Pons (tissue), 1 donor: ENCODE data around the gene NAALADL1.
A peak's percentile ranks its signal among the peaks of the same experiment; 100 is the strongest.
"Not testable (repeated sequence)": the region's sequence is repeated elsewhere in the genome, so short reads cannot be mapped to it uniquely, and the experiment has no call there.

Source experiments
- DNase-seq: peaks from one replicate; pipeline ENCODE4 v3.0.0-alpha.2; 2016; ENCODE audit warnings: low spot score

Gene NAALADL1

GRCh38 chr11:65047581-65048422, 10.6 kb downstream of the NAALADL1 start:
- no peak for DNase-seq

GRCh38 chr11:65045728-65046127, 12.6 kb downstream of the NAALADL1 start:
- no peak for DNase-seq

- no peak for DNase-seq
Measured at GRCh38 chr11:65045061-65045460, 13.3 kb downstream of the NAALADL1 start.

DNA sequence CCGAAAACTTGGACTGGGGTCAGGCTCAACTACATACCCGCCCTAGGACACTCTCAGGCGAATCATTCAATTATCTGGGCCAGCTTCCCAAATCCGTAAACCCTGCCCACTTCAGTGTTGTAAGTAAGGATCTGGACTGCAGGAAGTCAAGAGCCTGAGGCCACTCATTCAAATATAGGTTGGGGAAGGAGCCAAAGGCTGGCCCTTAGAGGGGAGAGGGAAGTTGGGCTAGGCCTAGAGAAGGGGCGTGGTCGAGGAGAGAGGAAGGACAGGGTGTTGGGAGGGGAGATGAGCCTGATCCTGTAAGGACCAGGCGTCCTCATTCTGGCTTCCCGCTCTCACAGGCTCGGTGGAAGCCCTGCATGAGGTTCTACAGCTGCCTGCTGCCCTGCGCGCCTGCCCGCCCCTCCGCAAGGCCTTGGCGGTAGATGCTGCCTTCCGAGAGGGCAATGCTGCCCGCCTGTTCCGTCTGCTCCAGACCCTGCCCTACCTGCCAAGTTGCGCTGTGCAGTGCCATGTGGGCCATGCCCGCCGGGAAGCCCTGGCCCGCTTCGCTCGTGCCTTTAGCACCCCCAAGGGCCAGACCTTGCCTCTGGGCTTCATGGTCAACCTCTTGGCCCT, 14.4 kb downstream of the NAALADL1 start:
- DNase-seq, result peak; percentile 76

DNA sequence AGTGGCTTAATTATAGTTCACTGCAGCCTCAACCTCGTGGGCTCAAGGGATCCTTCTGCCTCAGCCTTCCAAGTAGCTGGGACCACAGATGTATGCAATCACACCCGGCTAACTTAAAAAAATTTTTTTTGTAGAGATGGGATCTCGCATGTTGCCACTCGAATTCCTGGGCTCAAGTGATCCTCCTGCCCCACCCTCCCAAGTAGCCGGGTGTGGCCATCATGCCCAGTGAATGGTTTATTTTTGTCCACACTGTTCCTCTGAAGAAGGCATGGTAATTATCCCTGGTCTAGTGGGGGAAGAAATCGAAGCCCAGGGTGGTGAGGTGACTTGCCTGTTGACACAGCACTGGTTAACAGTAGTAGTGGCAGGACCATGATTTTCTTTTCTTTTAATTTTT, 15.5 kb downstream of the NAALADL1 start:
- no peak for DNase-seq

DNA sequence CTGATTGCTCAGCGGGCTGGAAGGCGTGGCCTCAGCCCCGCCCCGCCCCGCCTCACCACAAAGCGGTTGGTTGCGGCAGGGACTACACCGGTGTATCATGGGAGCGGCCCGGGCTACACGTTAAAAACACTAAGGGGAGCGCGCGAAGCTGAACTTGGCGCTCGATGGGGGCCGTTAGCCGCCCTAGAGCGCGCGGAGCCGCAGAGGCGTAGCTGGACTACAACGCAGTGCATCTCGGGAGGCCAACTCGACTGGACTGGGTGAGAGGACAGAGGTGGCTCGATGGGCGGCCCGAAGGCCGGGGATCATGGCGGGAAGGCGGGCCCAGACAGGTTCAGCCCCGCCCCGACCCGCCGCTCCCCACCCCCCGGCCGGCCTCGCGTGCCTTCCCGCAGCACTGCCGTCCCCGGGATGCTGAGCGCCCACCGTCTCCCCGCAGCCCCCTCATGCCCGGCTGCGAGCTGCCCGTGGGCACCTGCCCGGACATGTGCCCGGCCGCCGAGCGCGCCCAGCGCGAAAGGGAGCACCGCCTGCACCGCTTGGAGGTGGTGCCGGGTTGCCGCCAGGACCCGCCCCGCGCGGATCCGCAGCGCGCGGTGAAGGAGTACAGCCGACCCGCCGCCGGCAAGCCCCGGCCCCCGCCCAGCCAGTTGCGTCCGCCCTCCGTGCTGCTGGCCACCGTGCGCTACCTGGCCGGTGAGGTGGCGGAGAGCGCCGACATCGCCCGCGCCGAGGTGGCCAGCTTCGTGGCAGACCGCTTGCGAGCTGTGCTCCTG, 17.3 kb downstream of the NAALADL1 start, which contains the start of gene SAC3D1:
Gene SAC3D1, plus strand, starts transcription at position 364 of the 776 bp plus-strand sequence. Its CDS starts 83 bp downstream, at position 447.
- peak; percentile 83 for DNase-seq

GRCh38 chr11:65040520-65040846, 17.9 kb downstream of the NAALADL1 start:
- no peak for DNase-seq

DNA sequence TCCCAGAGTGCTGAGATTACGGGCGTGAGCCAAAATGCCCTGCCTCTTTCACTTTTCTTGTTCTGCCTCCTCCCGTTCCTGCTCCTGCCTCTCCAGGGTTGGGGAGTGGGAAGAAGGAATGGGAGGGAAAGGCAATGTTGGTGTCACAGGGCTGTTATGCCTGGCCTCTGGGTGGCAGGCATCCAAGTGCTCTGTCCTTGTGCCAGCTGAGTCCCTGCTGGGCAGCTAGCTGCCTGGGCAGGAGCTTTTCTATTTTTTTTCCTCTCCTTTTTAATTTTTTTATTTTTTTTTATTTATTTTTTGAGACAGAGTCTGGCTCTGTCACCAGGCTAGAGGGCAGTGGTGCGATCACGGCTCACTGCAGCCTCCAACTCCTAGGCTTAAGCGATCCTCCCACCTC, 21.4 kb downstream of the NAALADL1 start:
- DNase-seq, result peak; percentile 77

- DNase-seq, result no peak
Measured at GRCh38 chr11:65035579-65035978, 22.8 kb downstream of the NAALADL1 start.

DNA sequence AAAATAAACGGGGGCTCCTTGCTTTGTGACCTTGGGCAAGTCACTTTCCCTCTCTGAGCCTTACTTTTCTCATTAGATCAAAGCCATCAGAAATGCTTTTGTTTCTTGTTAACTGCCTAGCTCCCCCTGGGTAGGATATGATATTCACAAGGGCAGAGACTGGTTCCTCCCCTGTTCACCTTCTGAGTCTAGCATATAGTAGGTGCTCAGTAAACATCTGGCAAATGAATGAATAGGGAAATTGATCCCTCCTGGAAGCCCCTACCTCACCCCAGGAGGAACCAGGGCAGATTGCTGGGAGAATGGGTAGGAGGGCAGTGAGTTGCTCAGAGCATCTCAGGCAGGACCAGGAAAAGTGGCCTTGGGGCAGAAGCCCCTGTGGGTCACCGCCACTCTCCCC, 23.9 kb downstream of the NAALADL1 start:
- DNase-seq, result no peak

GRCh38 chr11:65032216-65032615, 26.1 kb downstream of the NAALADL1 start:
- DNase-seq, result no peak

DNA sequence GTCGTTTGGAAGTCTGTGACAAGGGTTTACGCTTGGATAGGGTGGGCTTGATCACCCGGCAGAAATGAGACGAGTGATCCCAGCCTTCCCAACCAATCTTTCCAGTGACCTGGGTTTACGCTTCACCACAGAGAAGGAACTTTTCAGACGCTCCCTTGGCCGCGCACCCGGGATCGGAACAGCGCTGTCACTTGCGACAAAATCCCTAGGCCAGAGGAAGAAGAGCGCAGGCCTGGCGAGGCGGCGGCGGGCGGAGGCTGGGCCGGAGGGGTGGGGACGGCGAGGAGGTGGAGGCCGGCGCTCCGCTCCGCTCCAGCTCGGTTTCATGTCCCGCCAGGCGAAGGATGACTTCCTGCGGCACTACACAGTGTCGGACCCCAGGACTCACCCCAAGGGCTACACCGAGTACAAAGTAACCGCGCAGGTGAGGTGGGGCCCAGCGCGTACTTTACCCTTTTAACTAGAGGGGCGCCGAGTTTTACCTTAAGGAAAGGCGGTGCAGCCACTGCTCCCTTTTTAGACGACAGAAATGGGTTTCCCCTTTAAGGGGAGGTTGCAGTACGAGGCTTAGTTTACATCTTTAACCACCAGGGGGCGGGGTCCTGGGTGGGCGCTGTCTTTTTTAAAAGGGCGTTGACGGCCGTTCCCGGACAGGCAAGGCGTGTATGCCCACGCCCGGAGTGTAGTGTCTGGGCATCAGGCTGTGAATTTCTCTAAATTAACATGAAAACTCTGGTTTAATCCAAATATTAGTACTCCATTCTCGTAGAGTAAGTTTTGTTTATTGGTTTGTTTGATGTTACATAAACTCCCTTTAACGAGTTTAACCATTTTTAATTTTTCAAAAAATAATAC, 30.9 kb downstream of the NAALADL1 start, which contains the start of gene SNX15:
Gene SNX15, plus strand, starts transcription at position 227 of the 855 bp plus-strand sequence. Its CDS starts 99 bp downstream, at position 326.
- peak; percentile 98 for DNase-seq

DNA sequence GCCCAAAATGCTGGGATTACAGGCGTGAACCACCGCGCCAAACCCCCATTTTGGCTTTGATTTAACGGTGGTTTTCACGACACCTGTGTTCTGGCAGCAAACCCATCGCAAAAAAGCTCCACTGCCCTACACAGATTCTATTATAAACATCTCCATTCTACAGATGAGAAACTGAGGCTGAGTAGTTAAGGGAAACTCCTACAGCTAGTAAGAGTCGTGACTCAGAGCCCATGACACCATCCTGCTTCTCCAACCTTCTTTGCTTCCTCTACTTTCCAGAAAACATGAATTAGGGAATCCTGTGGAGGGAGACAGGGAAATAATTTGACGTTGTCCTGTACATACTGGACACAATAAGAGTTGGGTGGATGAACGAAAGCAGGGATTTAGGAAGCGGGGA, 31.5 kb downstream of the NAALADL1 start:
- DNase-seq, result no peak

DNA sequence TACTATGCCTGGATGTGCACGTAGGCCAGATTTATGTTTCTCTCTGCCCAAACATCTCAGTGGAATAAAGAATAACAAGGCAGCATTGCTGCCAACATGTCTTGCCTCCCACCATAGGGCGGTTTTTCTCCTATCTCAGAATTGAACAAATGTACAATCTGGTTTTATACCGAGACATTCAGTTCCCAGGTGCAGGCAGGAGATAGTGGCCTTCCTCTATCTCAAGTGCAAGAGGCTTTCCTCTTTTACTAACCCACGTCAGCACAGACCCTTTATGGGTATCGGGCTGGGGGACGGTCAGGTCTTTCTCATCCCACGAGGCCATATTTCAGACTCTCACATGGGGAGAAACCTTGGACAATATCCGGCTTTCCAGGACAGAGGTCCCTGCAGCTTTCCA, 34.9 kb downstream of the NAALADL1 start:
- not testable (repeated sequence) for DNase-seq

DNA sequence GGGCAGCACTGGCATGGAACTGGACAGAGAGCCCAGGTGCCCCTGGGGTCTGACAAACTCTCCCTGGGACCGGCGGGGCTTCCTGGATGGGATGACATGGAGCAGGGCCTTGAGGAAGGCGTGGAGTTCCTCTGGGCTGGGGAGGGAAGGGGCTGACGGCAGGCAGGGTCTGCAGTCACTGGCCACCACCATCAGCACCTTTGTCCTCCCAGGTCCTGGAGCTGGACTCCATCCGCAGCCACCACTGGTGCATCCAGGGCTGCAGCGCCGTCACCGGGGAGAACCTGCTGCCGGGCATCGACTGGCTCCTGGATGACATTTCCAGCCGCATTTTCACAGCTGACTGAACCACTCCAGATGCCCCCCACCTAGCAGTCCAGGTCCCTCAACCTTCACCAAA, 36.8 kb downstream of the NAALADL1 start:
- no peak for DNase-seq

- no peak for DNase-seq
Measured at GRCh38 chr11:65021003-65021402, 37.4 kb downstream of the NAALADL1 start.

- DNase-seq, result no peak
Measured at GRCh38 chr11:65019824-65020223, 38.5 kb downstream of the NAALADL1 start.

DNA sequence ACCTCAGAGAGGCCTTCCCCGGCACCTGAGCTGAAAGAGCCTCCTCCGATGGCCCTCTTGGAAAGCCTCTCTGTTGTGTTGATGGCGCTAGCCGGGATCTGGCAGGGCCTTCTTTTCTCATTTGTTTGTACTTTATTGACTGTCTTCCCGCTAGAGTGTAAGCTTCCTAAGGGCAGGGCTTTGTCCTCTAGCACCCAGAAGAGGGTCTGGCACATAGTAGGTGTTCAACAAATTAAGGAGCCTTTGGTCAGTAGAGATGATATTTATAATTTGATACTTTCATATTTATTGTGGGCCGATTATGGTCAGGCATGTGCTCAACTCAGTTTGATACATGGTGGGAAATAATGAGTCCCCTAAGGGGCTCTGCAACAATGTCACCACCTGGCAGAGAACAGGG, 40.4 kb downstream of the NAALADL1 start:
- DNase-seq, result no peak

DNA sequence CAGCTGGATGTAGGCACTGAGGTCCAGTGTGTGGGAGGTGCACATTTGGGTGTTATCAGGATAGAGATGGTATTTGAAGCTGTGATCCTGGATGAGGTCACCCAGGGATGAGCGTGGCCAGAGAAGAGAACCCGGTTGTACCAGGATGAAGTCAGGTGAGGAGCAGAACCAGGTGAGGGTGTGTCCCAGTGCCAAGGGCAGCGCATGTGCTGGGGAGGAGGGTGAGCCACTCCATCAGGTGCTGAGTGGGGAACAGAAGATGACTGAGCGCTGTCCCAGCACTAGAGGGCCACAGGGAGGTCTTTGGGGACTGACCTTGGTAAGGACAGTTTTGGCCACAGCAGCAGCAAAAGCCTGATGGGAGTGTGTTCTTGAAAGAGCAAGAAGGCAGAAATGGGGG, 41.6 kb downstream of the NAALADL1 start:
- DNase-seq, result no peak

- no peak for DNase-seq
Measured at GRCh38 chr11:65014726-65015227, 43.6 kb downstream of the NAALADL1 start.
